OCI-M2 (cell line): Measurements from ENCODE around the gene DUSP11.
A peak's percentile ranks its signal among the peaks of the same experiment; 100 is the strongest.
"Not testable (repeated sequence)": the region's sequence is repeated elsewhere in the genome, so short reads cannot be mapped to it uniquely, and the experiment has no call there.

Experiments used
- DNase-seq: peaks from one replicate; lab custom pipeline; 2025; ENCODE audit not compliant: unreplicated experiment; lab: John Stamatoyannopoulos, UW

DUSP11 gene

DNA sequence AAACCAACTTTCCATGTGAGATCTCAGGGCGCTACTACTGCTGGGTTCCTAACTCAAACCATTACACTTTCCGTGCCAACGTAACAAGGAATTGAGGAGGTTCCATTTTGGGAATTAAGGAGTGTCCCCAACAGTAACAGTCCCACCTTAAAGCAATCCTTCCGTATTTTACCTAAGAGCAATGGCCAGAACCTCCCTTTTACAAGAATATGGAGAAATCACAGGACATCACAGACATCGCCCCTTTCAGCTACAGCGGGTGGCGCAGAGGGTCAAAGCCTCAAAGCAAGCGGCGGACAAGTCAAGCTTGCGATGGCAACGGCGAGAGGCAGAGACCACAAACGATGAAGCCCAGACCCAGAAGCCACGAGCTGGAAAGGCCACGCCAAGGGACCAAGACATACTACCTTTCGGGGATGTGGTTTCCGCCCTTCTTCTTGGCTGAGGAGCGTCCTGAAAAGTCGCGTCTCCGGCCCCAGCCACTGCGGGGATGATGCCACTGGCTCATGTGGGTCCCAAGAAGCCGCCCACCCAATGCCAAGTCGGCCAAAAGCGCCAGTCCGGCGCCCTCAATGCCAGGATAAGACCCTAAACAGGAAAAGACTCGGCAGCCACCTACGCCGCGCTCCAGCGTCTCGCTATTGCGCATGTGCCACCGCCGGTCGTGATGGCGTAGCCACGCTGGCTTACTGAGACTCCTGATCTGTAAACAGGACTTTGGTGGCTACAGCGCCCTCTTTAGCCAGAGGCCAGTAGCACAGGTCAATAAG, at the start of gene DUSP11:
Gene DUSP11 (minus strand): TSS at position 637 of the 770 bp plus-strand sequence. CDS start 129 bp downstream, at position 508.
- peak; percentile 90 for DNase-seq

DNA sequence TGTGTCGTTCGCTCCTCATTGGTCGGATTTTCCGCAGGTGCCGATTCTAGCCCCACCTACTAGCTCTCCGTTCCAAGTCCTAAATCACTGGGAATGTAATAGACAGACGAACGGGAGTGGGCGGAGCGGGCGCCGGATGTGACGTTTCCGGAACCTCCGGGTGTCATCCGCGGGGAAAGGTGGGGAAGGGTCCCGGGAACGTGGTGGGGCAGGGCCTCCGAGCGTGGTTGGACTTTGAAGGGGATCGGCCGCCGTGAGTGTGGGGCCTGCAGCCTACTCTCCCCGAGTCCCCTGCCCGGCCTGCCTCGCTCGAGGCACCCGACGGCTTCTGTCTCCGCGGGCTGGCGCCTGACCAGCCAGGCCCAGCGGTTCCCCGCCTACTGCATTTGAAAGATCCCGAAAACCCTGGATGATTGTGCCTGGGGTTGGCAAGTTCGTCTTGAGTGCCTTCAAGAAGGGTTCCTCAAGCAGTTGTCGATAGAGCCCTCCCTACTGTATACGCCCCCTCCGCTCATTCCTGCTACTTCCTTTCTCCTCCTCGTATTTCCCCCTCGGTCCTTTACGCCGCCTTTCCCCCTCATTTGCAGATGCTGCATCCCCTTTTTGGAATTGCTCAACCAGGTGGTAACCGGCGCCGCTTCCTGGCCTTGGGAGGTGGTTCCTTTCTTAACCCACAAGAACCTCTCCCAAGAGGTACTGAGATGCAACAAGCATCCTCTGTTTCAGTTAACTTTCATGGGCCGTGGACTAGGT, 49.1 kb upstream of the DUSP11 start, which contains the start of gene STAMBP:
Gene STAMBP (plus strand): TSS at position 144 of the 753 bp plus-strand sequence. CDS start 1,896 bp downstream, outside the sequence.
- peak; percentile 50 for DNase-seq

DNA sequence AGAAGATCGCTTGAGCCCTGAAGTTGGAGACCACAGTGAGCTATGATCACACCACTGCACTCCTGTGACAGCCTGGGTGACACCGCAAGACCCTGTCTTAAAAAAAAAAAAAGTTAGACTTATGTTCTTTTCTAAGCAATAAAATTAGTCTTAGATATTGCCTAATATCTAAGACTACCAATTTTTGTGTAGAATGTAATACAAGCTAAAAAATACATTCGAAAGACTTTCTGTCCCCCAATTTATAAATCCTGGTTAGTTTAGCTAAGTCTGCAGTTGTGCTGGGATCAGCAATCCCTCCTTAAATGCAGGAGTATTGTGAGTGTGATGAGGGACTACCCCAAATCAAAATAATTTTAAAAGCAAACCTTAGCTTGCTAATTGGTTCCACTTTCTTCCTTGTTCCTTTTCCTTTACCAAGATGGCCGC, 48.5 kb upstream of the DUSP11 start:
- DNase-seq, result no peak

DNA sequence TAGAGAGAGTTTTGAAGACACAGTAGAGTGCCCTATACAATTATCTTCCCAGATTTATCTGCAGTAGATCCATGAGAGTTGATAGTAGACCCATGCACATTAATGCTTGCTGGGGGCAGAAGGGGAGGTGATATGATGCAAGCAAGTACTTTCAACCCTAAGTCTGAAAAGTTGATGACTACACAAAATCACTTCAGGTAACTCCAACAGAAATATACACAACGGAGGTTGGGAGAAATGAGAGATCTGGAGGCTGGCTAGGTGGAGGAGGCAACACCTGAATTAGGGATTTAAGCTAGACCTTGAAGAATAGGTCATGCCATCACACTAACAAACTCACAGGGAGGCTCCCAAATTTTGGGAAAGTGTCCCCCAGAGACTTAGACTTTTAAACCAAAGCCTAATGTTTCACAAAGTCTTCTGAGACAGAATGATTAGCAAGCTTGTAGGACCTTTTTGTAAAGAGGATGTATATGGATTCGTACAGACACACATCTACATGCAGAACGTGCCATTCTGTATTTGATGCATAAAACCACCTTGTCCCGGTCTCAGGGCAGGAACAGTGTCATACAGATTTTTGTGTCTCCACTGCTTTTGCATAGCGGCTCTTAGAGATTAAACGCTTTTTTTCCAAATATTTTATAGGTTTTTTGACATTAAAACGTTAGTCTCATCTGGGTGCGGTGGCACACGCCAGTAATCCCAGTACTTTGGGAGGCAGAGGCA, 47.9 kb upstream of the DUSP11 start:
- no peak for DNase-seq

DNA sequence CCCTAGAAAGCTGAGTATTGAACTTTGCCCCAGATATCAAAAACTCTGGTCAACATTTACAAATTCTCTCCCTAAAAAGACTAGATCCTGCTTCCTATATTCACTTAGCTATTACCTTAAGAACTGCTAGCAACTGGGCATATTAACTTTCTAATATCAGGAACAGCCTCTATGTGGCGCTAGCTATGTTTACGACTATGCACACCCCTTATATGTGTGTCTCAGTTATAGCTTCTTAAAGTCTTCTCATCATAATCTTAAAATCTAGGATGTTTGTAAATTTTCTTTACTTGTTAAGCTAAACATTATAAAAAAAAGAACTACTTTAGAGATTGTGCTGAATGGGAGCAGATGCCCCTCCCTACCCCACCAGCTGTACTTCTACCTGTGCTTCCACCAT, 47.1 kb upstream of the DUSP11 start:
- peak; percentile 45 for DNase-seq

DNA sequence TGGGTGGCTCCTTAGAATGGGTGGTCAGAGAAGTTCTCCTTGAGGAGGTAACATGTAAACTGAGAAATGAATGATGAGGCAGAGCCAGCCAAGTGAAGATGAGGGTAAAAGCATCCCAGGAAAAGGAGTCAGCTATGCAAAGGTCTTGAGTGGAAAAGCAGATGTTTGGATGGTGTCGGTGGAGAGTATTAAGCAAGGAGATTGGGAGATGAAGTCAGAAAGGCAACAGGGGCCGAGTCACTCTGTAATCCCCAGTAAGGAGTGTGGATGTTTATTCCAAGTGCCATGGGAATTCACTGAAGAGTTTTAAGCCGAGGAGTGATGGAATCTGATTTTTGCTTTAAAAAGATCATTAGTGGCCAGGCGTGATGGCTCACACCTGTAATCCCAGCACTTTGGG, 45.5 kb upstream of the DUSP11 start:
- DNase-seq, result no peak

DNA sequence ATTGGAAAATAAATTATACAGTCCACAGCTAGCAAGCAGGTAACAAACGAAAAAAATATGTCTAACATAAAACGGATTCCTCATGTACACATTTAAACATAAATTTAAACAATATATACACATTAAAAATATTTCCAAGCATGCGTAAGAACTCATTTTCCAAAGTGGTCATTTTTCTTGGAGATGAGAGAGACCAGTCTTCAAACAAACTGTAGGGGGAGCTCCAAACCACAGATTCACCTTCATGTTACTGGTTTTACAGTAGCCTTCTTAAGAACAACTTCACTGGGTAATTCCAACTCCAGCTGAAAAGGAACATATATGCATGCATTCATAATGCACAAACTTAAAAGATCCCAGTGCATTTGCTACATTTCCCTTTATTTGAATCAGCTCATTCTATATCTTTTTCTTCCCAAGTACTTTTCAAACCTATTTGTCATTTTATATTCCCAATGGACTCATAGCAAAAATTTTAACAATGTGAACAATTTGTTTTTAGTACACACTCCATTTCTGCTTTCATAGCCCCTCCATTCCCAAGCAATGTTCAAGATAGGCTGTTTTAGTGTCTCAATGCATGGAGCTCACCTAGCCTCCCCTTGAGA, 44.1 kb upstream of the DUSP11 start:
- peak; percentile 17 for DNase-seq

DNA sequence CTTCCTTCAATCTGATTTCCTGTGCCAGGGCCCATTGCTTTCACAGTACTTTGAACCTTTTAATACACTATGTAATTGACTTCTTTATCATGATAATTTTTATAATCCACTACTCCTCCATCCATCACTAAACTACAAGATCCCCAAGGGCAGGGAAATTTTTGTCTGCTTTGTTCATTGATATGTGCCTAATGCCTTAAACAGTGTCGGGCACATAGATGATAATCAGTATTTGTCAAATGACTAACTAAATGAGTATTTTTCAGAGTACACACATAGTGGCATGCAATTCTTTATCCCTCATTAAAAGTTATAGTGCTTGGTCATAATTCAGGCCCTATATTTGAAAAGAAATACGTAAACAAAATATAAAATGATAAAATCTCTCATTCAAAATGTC, 43.5 kb upstream of the DUSP11 start:
- no peak for DNase-seq

DNA sequence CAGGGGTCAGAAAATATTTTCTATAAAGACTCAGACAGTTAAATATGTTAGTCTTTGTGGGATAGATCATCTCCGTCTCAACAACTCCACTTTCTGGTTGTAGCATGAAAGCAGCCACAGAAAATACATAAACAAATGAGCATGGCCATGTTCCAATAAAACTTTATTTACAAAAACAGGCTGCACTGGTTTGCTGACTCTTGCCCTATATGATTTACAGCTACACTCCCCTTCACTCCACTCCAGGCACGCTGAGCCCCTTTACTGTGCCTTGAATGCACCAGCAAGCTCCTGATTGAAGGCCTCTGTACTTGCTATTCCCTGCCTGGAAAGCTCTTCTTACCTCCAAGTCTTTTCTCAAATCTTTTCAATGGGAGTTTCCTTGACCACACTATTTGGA, 43.1 kb upstream of the DUSP11 start:
- no peak for DNase-seq

DNA sequence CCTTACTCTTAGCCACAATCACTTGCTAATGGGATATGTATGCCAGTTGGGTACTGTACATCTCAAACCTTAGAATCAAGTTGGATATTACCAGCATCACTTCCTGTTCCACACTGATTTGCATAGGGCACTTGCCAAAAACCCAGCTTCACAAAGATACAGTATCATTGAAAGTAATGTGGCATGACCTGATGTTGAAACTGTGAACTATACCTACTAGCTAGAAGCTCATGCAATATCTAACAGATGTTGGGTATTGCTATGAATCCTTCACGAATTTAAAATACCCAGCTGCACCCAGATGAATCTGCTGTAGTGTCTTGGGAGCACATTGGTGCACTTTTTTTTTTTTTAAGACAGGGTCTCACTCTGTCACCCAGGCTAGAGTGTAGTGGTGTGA, 42.4 kb upstream of the DUSP11 start:
- DNase-seq, result no peak

DNA sequence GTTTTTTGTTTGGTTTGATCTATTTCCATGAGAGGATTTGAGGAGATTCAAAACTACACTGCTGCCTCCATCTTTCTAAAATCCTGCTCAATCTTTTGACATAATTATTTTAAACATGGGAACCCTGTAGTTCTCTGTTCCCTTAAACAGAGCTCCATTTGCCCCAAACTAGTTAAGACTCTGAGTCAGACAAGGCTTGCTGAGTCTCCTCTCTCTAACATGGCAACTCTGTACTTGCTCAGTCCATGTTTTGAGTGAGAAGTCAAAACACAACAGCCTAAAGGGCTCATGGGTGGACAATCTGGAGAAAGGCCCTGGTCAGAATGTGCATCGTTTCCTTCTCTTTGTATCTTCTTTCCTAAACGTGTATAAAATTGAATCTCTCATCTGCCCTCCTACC, 41.8 kb upstream of the DUSP11 start:
- no peak for DNase-seq

DNA sequence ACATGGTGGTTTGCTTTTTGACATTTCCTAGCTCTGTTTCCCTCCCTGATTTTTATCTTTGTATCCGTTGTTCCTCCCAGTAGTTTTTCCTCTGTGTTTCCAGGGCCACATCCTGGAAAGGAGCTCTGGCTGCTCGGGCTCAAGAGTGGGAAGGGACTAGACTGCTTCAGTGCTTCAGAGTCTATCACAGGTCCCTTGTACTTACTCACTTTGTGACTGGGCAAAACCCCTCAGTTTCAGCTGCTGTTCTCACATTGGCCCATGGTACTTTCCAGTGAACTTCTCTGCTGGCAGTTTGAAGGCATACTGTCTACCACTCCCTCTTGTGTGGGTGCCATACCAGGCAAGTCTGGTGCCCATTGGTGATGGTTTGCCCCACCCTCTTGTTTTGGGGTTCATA, 41.3 kb upstream of the DUSP11 start:
- no peak for DNase-seq

DNA sequence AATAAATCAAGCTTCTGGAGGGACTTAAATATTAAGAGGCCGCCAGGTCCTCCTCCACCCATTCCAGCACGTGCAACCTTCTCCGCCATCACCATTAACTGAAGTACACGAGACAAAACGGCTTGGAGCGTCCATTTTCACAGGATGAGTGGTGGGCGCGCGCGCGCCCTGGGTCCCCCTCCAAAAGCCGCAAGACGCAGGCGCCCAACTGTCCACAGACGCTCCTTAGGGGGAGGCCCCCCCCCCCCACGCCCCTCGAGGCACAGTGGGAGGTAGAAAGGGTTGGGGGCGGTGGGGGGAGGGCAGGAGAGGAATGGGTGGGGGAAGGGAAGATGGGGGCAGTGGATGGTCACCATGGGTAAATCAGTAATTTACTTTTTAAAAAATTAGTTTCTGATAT, 38.4 kb upstream of the DUSP11 start:
- no peak for DNase-seq

DNA sequence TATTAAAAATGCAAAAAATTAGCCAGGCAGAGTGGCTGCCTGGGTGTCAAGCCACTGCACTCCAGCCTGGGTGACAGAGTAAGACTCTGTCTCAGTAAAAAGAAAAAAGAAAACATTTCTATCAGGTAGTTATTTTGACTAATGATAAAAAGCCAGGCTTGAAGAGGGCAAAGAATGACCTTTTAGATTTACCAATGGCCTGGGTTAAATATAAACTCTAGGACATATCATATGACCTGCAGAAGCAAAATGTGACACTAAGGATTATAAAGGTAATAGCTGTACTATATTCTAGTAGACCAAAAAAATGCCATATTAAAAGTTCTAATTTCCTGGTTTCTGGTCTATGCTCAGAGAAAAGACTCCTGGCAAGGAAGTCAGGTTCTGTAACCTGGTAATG, 32.7 kb upstream of the DUSP11 start:
- no peak for DNase-seq

DNA sequence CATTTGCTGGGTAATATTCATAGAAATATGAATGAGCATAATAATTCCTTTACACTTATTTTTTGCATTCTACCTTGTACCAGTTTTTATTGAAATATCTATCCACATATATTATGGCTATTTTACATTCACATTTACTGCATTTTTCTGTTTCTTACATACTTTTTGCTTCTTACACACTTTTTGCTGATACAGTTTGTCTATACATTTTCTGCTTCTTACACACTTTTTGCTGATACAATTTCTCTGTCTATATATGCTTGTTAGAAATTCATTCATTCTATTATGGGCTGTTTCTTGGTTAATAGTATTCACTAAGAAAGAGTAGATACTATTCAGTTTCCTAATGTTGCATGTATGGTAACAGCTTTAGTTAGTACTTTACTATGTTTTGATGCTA, 32.0 kb upstream of the DUSP11 start:
- DNase-seq, result no peak

DNA sequence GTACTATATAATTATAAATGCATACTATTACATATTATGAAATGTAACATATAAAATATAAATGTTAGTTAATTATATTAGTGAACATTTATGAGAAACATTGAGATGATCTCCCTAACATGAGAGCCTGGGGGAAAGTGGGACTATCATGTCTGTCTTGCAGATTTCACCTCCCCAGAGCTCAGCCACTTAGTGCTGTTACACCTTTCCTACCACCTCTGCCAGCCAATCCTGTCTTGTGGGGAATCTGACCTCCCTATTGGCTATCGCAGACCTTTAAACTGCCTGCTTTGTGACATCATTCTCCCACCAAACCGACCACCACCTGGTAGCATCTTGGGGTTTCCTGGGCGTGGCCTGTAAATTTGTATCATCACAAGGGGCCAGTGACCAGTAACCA, 4.0 kb upstream of the DUSP11 start, which contains the start of gene C2orf78:
Gene C2orf78 (plus strand): TSS at position 301 of the 400 bp plus-strand sequence. CDS start 127 bp downstream, outside the sequence.
- not testable (repeated sequence) for DNase-seq

DNA sequence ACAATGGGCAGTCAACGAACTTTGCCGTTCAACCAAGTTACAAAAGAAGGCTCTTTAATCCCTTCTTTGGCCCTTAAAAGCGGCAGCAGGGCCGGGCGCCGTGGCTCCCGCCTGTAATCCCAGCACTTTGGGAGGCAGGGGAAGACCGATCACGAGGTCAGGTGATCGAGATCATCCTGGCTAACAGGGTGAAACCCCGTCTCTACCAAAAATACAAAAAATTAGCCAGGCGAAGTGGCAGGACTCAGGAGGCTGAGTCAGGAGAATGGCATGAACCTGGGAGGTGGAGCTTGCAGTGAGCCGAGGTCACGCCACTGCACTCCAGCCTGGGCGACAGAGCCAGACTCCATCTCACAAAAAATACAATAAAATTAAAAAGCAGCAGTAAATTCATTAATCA, 3.5 kb upstream of the DUSP11 start:
- not testable (repeated sequence) for DNase-seq

DNA sequence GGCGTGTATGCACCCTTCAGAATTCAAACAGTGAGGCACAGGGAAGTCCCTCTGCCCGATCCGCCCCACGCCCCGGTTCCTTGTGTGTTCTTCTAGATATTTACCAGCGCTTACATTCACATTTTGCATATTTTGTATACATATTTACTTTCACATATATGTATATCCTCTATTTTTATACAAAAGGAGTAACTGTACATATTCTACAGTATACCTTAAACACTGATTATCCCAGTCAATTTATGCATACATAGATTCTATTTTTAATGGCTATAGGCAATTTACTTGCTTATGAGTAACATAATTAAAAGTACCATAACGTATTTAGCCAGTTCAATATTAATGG, 307 bp upstream of the DUSP11 start:
- no peak for DNase-seq

DNA sequence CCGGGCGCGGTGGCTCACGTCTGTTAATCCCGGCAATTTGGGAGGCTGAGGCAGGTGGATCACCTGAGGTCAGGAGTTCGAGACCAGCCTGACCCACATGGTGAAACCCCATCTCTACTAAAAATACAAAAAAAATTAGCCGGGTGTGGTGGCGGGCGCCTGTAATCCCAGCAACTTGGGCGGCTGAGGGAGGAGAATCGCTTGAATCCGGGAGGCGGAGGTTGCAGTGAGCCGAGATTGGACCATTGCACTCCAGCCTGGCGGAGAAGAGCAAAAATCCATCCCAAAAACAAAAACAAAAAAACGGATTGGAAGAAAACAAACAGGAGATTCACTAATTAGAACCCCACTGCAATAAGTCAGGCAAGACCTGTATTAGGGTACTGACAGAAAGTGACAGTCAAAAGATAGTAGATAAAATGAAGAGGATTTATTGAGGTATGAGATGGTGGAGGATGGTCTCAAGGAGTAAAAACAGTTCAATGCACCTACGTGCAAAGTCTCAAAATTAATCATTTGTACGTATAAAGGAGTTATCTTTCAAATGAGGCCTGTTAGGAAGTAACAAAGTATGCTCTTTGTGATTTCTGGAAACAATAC, 936 bp downstream of the DUSP11 start:
- DNase-seq, result not testable (repeated sequence)

DNA sequence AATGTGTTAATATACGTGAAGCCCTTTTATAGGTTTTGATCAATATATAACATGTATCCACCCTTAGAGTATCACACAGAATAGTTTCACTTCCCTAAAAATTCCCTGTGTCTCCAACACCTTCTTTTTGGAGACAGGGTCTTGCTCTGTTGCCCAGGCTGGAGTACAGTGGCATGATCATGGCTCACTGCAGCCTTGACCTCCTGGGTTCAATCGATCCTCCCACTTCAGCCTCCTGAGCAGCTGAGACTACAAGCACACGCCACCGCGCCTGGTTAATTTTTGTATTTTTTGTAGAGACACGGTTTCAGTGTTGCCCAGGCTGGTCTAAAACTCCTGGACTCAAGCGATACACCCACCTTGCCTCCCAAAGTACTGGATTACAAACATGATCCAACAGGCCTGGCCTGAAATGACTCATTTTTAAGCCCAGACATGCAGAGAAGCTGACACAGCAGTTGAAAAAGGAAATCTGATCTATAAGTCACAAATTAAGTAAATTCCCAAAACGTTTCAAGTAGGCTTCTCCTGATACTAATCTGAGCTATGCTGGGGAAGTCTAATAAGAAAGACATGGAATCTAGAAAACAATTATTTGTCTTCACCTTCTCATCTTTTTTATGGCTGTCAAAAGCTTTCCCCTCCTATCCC, 2.9 kb downstream of the DUSP11 start:
- no peak for DNase-seq
